ENCODE results near the gene NDUFC2.
"Not testable (repeated sequence)": the region's sequence is repeated elsewhere in the genome, so short reads cannot be mapped to it uniquely, and the experiment has no call there.

NDUFC2 gene

DNA sequence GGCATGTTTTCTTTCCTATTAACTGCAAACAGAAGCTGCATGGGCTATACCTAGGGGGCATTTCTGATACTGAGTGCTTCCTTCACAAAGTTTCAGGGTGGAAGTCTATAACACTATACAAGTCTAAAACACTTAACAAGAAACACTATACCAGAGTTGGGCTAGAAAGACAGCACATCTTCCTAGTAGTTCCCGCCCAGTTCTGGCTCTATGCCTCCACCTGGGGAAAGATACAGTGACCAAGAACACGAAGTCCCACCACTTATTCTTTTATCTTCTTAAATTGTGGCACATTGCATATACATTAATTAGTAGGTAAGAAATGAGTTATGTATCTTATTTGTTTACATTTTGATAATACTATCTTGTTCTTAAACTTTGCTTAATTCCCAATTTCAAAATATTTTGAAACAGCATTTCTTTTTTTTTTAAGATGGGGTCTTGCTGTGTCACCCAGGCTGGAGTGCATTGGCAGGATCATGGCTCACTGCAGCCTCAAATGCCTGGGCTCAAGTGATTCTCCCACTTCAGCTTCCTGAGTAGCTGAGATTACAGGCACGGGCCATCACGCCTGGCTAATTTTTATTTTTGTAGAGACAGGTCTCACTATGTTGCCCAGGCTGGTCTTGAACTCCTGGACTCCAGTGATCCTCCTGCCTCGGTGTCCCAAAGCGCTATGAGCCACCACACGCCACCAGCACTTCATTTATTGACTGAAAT lies 18.2 kb upstream of the NDUFC2 start:
- Histone ChIP-seq H3K4me1 (ENCODE audit: control insufficient read depth, insufficient read depth, low read length) (no peaks in the 10 kb centered on the region), H3K9ac (ENCODE audit: low read depth, low read length) (no peak overlapping the region), H3K4me3 (ENCODE audit: low read depth, low read length) (no peak overlapping the region), H3K9me3 (ENCODE audit: control insufficient read depth, insufficient read depth, low read length) (no peaks in the 10 kb centered on the region), H3K27me3 (ENCODE audit: control insufficient read depth, insufficient read depth, low read length) (no peaks in the 10 kb centered on the region), H3K36me3 (ENCODE audit: control insufficient read depth, insufficient read depth, low read length) (peaks cover 51% of the 10 kb centered on the region), H3K27ac (ENCODE audit: low read depth, low read length) (no peak overlapping the region)

DNA sequence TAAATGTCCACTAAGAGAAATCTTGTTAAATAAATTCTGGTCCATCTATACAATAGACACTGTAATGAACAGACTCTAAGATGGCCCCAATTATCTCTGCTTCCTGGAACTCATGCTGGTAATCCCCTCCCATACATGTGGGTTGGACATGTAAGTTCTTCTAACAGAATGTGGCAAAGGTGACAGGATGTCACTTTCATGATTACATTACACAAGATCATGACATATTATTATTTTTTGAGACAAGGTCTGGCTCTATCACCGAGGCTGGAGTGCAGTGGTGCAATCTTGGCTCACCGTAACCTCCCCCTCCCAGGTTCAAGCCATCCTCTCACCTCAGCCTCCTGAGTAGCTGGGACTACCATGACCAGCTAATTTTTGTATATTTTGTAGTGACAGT lies 14.6 kb upstream of the NDUFC2 start:
- Histone ChIP-seq H3K9ac (ENCODE audit: low read depth, low read length) (no peak overlapping the region), H3K36me3 (ENCODE audit: control insufficient read depth, insufficient read depth, low read length) (peaks cover 23% of the 10 kb centered on the region), H3K4me1 (ENCODE audit: control insufficient read depth, insufficient read depth, low read length) (no peaks in the 10 kb centered on the region), H3K27ac (ENCODE audit: low read depth, low read length) (no peak overlapping the region), H3K27me3 (ENCODE audit: control insufficient read depth, insufficient read depth, low read length) (no peaks in the 10 kb centered on the region), H3K4me3 (ENCODE audit: low read depth, low read length) (no peak overlapping the region), H3K9me3 (ENCODE audit: control insufficient read depth, insufficient read depth, low read length) (no peaks in the 10 kb centered on the region)

DNA sequence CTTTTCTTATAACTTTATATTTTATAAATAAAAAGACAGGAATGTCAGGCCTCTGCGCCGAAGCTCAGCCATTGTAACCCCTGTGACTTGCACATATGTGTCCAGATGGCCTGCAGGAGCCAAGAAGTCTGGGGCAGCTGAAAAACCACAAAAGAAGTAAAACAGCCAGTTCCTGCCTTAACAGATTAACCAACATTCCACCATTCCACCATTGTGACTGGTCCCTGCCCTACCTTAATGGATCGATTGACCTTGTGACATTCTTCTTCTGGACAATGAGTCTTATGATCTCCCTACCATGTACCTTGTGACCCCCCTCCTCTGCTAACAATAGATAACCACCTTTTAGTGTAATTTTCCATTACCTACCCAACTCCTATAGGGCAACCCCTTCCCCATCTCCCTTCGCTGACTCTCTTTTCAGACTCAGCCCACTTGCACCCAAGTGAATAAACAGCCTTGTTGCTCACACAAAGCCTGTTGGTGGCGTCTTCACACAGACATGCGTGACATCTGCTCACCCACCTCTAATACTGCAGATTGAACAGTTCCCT lies 6.9 kb upstream of the NDUFC2 start:
- not testable (repeated sequence) for H3K27ac ChIP-seq (ENCODE audit: low read depth, low read length); H3K9ac ChIP-seq (ENCODE audit: low read depth, low read length); H3K4me1 ChIP-seq (ENCODE audit: control insufficient read depth, insufficient read depth, low read length); H3K9me3 ChIP-seq (ENCODE audit: control insufficient read depth, insufficient read depth, low read length); H3K4me3 ChIP-seq (ENCODE audit: low read depth, low read length); H3K36me3 ChIP-seq (ENCODE audit: control insufficient read depth, insufficient read depth, low read length); H3K27me3 ChIP-seq (ENCODE audit: control insufficient read depth, insufficient read depth, low read length)

DNA sequence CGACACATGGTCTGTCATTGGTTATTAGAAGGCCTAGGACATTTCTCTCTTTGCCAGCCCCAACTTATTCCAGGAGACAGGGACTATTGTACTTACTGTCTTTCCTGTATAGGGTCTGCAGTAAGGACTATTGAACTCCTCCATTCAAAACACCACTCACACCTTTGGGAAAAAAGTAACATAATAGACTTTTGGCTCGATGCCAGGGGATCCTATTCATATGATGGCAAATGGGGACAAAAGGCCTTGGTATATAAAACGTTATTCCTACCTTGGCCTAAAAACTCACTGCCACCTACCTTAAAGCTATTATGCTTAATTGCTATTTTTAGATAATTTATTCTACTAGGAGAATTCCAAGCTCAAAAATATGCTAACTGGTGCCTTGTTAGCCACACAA lies 6.3 kb upstream of the NDUFC2 start:
- no peak overlapping the region for H3K9ac ChIP-seq (ENCODE audit: low read depth, low read length)
- no peak overlapping the region for H3K4me3 ChIP-seq (ENCODE audit: low read depth, low read length)
- no peaks in the 10 kb centered on the region for H3K36me3 ChIP-seq (ENCODE audit: control insufficient read depth, insufficient read depth, low read length)
- H3K27me3 ChIP-seq (ENCODE audit: control insufficient read depth, insufficient read depth, low read length), result no peaks in the 10 kb centered on the region
- H3K9me3 ChIP-seq (ENCODE audit: control insufficient read depth, insufficient read depth, low read length), result no peaks in the 10 kb centered on the region
- no peak overlapping the region for H3K27ac ChIP-seq (ENCODE audit: low read depth, low read length)
- no peaks in the 10 kb centered on the region for H3K4me1 ChIP-seq (ENCODE audit: control insufficient read depth, insufficient read depth, low read length)

DNA sequence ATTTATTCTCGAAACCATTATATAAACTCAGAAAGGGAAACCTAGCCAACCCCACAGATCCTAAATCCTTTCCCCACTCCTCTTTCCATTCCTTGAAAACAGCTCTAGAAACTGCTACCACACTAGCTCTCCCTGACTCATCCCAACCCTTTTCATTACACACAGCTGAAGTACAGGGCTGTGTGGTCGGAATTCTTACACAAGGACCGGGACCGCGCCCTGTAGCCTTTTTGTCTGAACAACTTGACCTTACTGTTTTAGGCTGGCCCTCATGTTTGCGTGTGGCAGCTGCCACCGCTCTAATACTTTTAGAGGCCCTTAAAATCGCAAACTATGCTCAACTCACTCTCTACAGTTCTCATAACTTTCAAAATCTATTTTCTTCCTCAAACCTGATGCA lies 4.8 kb upstream of the NDUFC2 start:
- H3K27ac ChIP-seq (ENCODE audit: low read depth, low read length); H3K4me1 ChIP-seq (ENCODE audit: control insufficient read depth, insufficient read depth, low read length); H3K27me3 ChIP-seq (ENCODE audit: control insufficient read depth, insufficient read depth, low read length); H3K36me3 ChIP-seq (ENCODE audit: control insufficient read depth, insufficient read depth, low read length); H3K9me3 ChIP-seq (ENCODE audit: control insufficient read depth, insufficient read depth, low read length); H3K4me3 ChIP-seq (ENCODE audit: low read depth, low read length); H3K9ac ChIP-seq (ENCODE audit: low read depth, low read length): not testable (repeated sequence)

GRCh38 chr11:78083021-78083420 lies 3.4 kb upstream of the NDUFC2 start:
- Histone ChIP-seq H3K36me3 (ENCODE audit: control insufficient read depth, insufficient read depth, low read length) (no peaks in the 10 kb centered on the region), H3K9ac (ENCODE audit: low read depth, low read length) (no peak overlapping the region), H3K27ac (ENCODE audit: low read depth, low read length) (no peak overlapping the region), H3K4me1 (ENCODE audit: control insufficient read depth, insufficient read depth, low read length) (no peaks in the 10 kb centered on the region; the same call in 1 of the 2 replicates), H3K4me3 (ENCODE audit: low read depth, low read length) (no peak overlapping the region), H3K27me3 (ENCODE audit: control insufficient read depth, insufficient read depth, low read length) (no peaks in the 10 kb centered on the region), H3K9me3 (ENCODE audit: control insufficient read depth, insufficient read depth, low read length) (no peaks in the 10 kb centered on the region)

DNA sequence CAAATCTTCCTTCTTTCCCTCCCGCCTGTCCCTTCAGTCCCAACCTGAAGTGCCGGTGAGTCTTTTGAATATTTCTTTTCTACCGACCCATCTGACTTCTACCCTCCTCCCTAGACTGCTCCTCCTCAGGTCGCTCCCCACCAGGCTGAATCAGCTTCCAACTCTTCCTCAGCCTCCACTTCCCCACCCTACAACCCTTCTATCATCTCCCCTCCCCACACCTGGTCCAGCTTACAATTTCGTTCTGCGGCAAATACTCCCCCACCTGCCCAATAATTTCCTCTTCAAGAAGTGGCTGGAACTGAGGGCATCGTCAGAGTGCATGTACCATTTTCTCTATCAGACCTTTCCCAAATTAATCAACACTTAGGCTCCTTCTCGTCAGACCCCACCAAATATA lies 2.5 kb upstream of the NDUFC2 start:
- H3K9ac ChIP-seq (ENCODE audit: low read depth, low read length), result no peak overlapping the region
- H3K4me3 ChIP-seq (ENCODE audit: low read depth, low read length), result no peak overlapping the region
- H3K27me3 ChIP-seq (ENCODE audit: control insufficient read depth, insufficient read depth, low read length), result no peaks in the 10 kb centered on the region
- H3K27ac ChIP-seq (ENCODE audit: low read depth, low read length), result no peak overlapping the region
- no peaks in the 10 kb centered on the region for H3K36me3 ChIP-seq (ENCODE audit: control insufficient read depth, insufficient read depth, low read length)
- no peaks in the 10 kb centered on the region; the same call in 1 of the 2 replicates for H3K4me1 ChIP-seq (ENCODE audit: control insufficient read depth, insufficient read depth, low read length)
- H3K9me3 ChIP-seq (ENCODE audit: control insufficient read depth, insufficient read depth, low read length), result no peaks in the 10 kb centered on the region

GRCh38 chr11:78081583-78081982 lies 1.9 kb upstream of the NDUFC2 start:
- Histone ChIP-seq H3K36me3 (ENCODE audit: control insufficient read depth, insufficient read depth, low read length) (peaks cover 5% of the 10 kb centered on the region), H3K27me3 (ENCODE audit: control insufficient read depth, insufficient read depth, low read length) (no peaks in the 10 kb centered on the region), H3K9me3 (ENCODE audit: control insufficient read depth, insufficient read depth, low read length) (no peaks in the 10 kb centered on the region), H3K27ac (ENCODE audit: low read depth, low read length) (no peak overlapping the region), H3K9ac (ENCODE audit: low read depth, low read length) (no peak overlapping the region), H3K4me1 (ENCODE audit: control insufficient read depth, insufficient read depth, low read length) (no peaks in the 10 kb centered on the region; the same call in 1 of the 2 replicates), H3K4me3 (ENCODE audit: low read depth, low read length) (no peak overlapping the region)

DNA sequence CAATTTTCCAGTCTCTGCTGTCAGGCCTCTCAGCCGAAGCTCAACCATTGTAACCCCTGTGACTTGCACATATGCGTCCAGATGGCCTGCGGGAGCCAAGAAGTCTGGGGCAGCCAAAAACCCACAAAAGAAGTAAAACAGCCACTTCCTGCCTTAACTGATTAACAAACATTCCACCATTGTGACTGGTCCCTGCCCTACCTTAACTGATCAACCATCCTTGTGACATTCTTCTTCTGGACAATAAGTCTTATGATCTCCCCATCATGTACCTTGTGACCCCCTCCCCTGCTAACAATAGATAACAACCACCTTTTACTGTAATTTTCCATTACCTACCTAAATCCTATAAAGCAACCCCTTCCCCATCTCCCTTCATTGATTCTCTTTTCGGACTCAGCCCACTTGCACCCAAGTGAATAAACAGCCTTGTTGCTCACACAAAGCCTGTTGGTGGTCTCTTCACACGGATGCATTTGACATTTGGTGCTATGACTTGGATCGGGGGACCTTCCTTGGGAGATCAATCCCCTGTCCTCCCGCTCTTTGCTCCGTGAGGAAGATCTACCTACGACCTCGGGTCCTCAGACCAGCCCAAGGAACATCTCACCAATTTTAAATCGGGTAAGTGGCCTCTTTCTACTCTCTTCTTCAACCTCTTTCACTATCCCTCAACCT lies 1.3 kb upstream of the NDUFC2 start:
- Histone ChIP-seq H3K27me3 (ENCODE audit: control insufficient read depth, insufficient read depth, low read length) (no peaks in the 10 kb centered on the region), H3K9ac (ENCODE audit: low read depth, low read length) (no peak overlapping the region), H3K4me3 (ENCODE audit: low read depth, low read length) (no peak overlapping the region), H3K36me3 (ENCODE audit: control insufficient read depth, insufficient read depth, low read length) (peaks cover 7% of the 10 kb centered on the region), H3K27ac (ENCODE audit: low read depth, low read length) (no peak overlapping the region), H3K9me3 (ENCODE audit: control insufficient read depth, insufficient read depth, low read length) (no peaks in the 10 kb centered on the region), H3K4me1 (ENCODE audit: control insufficient read depth, insufficient read depth, low read length) (no peaks in the 10 kb centered on the region; the same call in 1 of the 2 replicates)

DNA sequence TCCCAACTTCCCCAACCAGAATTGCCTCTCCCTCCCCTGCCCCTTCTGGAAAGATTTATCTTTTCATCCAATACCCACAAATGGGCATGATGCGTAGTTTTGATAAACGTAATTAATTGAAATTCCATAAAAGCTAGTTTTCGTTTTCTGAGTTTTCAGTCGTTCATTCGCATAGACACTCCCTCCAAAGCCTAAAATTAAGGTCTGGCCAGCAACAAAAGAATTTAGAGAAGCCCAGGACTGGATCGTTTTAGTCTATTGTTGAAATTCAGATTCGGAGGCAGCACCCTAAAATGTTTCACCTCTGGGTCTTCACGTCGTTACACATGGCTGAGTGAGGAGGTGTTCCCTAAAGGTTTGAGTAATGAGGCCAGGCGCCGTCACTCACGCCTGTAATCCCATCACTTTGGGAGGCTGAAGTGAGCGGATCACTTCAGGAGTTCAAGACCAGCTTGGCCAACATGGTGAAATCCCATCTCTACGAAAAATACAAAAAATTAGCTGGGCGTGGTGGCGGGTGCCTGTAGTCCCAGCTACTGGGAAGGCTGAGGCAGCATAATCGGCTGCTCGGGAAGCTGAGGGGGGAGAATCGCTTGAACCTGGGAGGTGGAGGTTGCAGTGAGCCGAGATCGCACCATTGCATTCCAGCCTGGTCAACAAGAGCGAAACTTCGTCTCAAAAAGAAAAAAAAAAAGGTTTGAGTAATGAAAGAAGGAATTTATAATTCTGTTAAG lies 589 bp upstream of the NDUFC2 start:
- Histone ChIP-seq H3K9ac (ENCODE audit: low read depth, low read length) (peak overlapping the region; percentile 92), H3K27me3 (ENCODE audit: control insufficient read depth, insufficient read depth, low read length) (no peaks in the 10 kb centered on the region), H3K36me3 (ENCODE audit: control insufficient read depth, insufficient read depth, low read length) (peaks cover 10% of the 10 kb centered on the region), H3K4me3 (ENCODE audit: low read depth, low read length) (peak overlapping the region; percentile 98), H3K4me1 (ENCODE audit: control insufficient read depth, insufficient read depth, low read length) (no peaks in the 10 kb centered on the region; the same call in 1 of the 2 replicates), H3K27ac (ENCODE audit: low read depth, low read length) (peak overlapping the region; percentile 88), H3K9me3 (ENCODE audit: control insufficient read depth, insufficient read depth, low read length) (no peaks in the 10 kb centered on the region)
